H1 (cell line): Measurements from ENCODE around the gene CNST. TPM values are rescaled to one million over a fixed set of nuclear protein-coding genes. Genes with fewer than 3 reads are reported as not detected.

Experiments used
- ATF3 ChIP-seq: IDR thresholded peaks from 2 replicates; pipeline ENCODE4 v1.6.1; 2011; ENCODE audit warnings: low read depth, mild to moderate bottlenecking, low read length; ENCODE audit not compliant: insufficient read depth
- BCL11A ChIP-seq, 2 experiments: IDR thresholded peaks; one replicate each; pipeline ENCODE4 v1.6.1; 2011; ENCODE audit warnings: low read depth in 2 of 2, low read length in 2 of 2, mild to moderate bottlenecking in 2 of 2
- EZH2 ChIP-seq: fragments of 200-600 bp; sonication (generic); IDR thresholded peaks from 2 replicates; pipeline ENCODE4 v1.7.1; 2012; ENCODE audit warnings: low read depth, mild to moderate bottlenecking, moderate library complexity, low read length, inconsistent platforms; ENCODE audit not compliant: severe bottlenecking
- NRF1 ChIP-seq: IDR thresholded peaks from 2 replicates; pipeline ENCODE4 v1.6.1; 2011; ENCODE audit warnings: mild to moderate bottlenecking, low read depth, low read length, improper control_type of control experiment
- SAP30 ChIP-seq: fragments of 300-600 bp; sonication (generic); IDR thresholded peaks from 2 replicates; pipeline ENCODE4 v1.7.1; 2012; ENCODE audit warnings: low read length, moderate library complexity, mild to moderate bottlenecking, inconsistent platforms; ENCODE audit not compliant: insufficient read depth, insufficient replicate concordance
- YY1 ChIP-seq: IDR thresholded peaks from 2 replicates; pipeline ENCODE4 v1.6.1; 2011; ENCODE audit warnings: low read depth, mild to moderate bottlenecking, low read length
- polyA plus RNA-seq, 7 experiments: library from polyadenylated mRNA; depleted of rRNA in 3 of 7; stranded (reverse) in 5 of 7; unstranded in 2 of 7; fragments of >200 nt in 5 of 7; fragments of 200-250 nt in 2 of 7; gene quantifications; 1 replicate in 5 of 7; 2 replicates in 1 of 7; 4 replicates in 1 of 7; pipeline versions ENCODE4 v1.2.1 to v1.2.3, GENCODE V29; 2011 to 2013; ENCODE audit warnings: missing spikeins in 2 of 7, mixed read lengths in 2 of 7
- total RNA-seq: library from RNA; stranded (reverse); fragmentation: NEBNext Ultra II Directional; extraction: Animal tissue kit (Norgen Biotek cat#: 25700); gene quantifications from 2 replicates; pipeline ENCODE4 v1.2.1, GENCODE V29; 2021

Gene CNST
- total and polyA plus RNA-seq, 2 of the 8 experiments (the other 6 are each of a cell fraction or from before 2014, with no cell fraction given): 5.3 to 21.3 TPM

GRCh38 chr1:246617768-246618167, 51.5 kb downstream of the CNST start (continued):
- TF ChIP-seq SAP30: no peak
- TF ChIP-seq EZH2: no peak
- no peak for TF ChIP-seq YY1
- TF ChIP-seq NRF1: no peak
- no peak for TF ChIP-seq ATF3
- no peak for TF ChIP-seq BCL11A (IDR thresholded peaks at IDR 0.05; ENCODE audit: low read depth in 2 of 2, low read length in 2 of 2)
